Activated CD8-positive, alpha-beta T cell treated with anti-CD3 and anti-CD28 coated beads for 36 hours (primary cell): ENCODE measurements around the gene MND1. TPM values are rescaled to one million over a fixed set of nuclear protein-coding genes. Genes with fewer than 3 reads are reported as not detected.
"Not testable (repeated sequence)": the region's sequence is repeated elsewhere in the genome, so short reads cannot be mapped to it uniquely, and the experiment has no call there.

Source experiments
- ATAC-seq: fragments of 200-7000 bp; cut with Tn5 transposase; one replicate; pipeline ENCODE4 v1.10.0; 2021; ENCODE audit warnings: mild to moderate bottlenecking, moderate library complexity
- CTCF ChIA-PET: fragments of 350-600 bp; sonication (Branson Sonifier 250); formaldehyde crosslinking; loops from one replicate; lab custom pipeline; 2021; ENCODE audit warnings: antibody characterized with exemption; lab: Charles Lee
- POLR2A ChIA-PET: fragments of 350-600 bp; sonication (Branson Sonifier 250); formaldehyde crosslinking; loops from one replicate; lab custom pipeline; 2021; ENCODE audit warnings: antibody characterized with exemption; lab: Charles Lee
- DNase-seq: peaks from one replicate; pipeline ENCODE4 v3.0.0-alpha.2; 2020
- H3K27ac Mint-ChIP-seq: one replicate; pipeline ENCODE4 v1.8.0; 2021; ENCODE audit warnings: mild to moderate bottlenecking, mixed read lengths
- H3K27me3 Mint-ChIP-seq: one replicate; pipeline ENCODE4 v1.8.0; 2021; ENCODE audit warnings: mixed read lengths
- H3K36me3 Mint-ChIP-seq: one replicate; pipeline ENCODE4 v1.8.0; 2021; ENCODE audit warnings: low read depth, mixed read lengths
- H3K4me1 Mint-ChIP-seq: one replicate; pipeline ENCODE4 v1.8.0; 2021; ENCODE audit warnings: low read depth, mixed read lengths
- H3K4me3 Mint-ChIP-seq: one replicate; pipeline ENCODE4 v1.8.0; 2021; ENCODE audit warnings: mild to moderate bottlenecking, moderate library complexity, mixed read lengths
- H3K9me3 Mint-ChIP-seq: one replicate; pipeline ENCODE4 v1.8.0; 2021; ENCODE audit warnings: mixed read lengths
- CTCF ChIP-seq: fragments of 200-600 bp; IDR thresholded peaks from one replicate; pipeline ENCODE4 v1.8.0; 2022; ENCODE audit warnings: antibody characterized with exemption, mild to moderate bottlenecking
- intact Hi-C: fragments of 100-400 bp; cut with micrococcal nuclease; formaldehyde crosslinking; loops from one replicate; pipeline ENCODE4 v1.10.0; 2022
- total RNA-seq, 2 experiments: library from RNA; stranded (reverse); gene quantifications; one replicate each; pipeline ENCODE4 v1.2.3, GENCODE V29; 2021

MND1 gene
- total RNA-seq, 2 experiments from 2014 or later: 48.0 to 50.0 TPM

GRCh38 chr4:153450544-153450917 lies 106.0 kb downstream of the MND1 start:
- DNase-seq (peak; percentile 47), ATAC-seq (peak; percentile 82)
- POLR2A ChIA-PET: interaction anchor here (4.1 kb wide), 1 partner anchor 16 kb away, joined by 14 read pairs; the partner anchor contains the start of gene TMEM131L
- H3K27ac Mint-ChIP-seq: peak overlapping the region; percentile 88
- intact Hi-C loops: no loop called here
- H3K27me3 Mint-ChIP-seq: no peaks in the 10 kb centered on the region
- CTCF ChIA-PET: interaction anchor here (4.3 kb wide), 1 partner anchor 15 kb away, joined by 18 read pairs; the partner anchor contains the start of gene TMEM131L
- TF ChIP-seq CTCF: no peak
- H3K36me3 Mint-ChIP-seq: no peaks in the 10 kb centered on the region
- H3K4me1 Mint-ChIP-seq: peaks cover 14% of the 10 kb centered on the region
- H3K4me3 Mint-ChIP-seq: peak overlapping the region; percentile 37
- no peaks in the 10 kb centered on the region for H3K9me3 Mint-ChIP-seq

- intact Hi-C loops, H3K27ac Mint-ChIP-seq, H3K9me3 Mint-ChIP-seq, DNase-seq, H3K36me3 Mint-ChIP-seq, H3K27me3 Mint-ChIP-seq, ATAC-seq, H3K4me3 Mint-ChIP-seq: not testable (repeated sequence)
- ChIA-PET POLR2A (interaction anchor here (4.1 kb wide), 1 partner anchor 15 kb away, joined by 14 read pairs; the partner anchor contains the start of gene TMEM131L), CTCF (interaction anchor here (4.3 kb wide), 1 partner anchor 15 kb away, joined by 18 read pairs; the partner anchor contains the start of gene TMEM131L)
- peaks cover 14% of the 10 kb centered on the region for H3K4me1 Mint-ChIP-seq
These were observed 106.7 kb downstream of the MND1 start for GRCh38 chr4:153451145-153451544.

GRCh38 chr4:153451911-153452657 lies 107.6 kb downstream of the MND1 start:
- no peak for TF ChIP-seq CTCF
- intact Hi-C loops: no loop called here
- H3K4me3 Mint-ChIP-seq: no peak overlapping the region
- DNase-seq (no peak), ATAC-seq (no peak)
- H3K9me3 Mint-ChIP-seq: no peaks in the 10 kb centered on the region
- H3K4me1 Mint-ChIP-seq: peaks cover 14% of the 10 kb centered on the region
- H3K27me3 Mint-ChIP-seq: no peaks in the 10 kb centered on the region
- ChIA-PET CTCF (interaction anchor here (4.3 kb wide), 1 partner anchor 14 kb away, joined by 18 read pairs; the partner anchor contains the start of gene TMEM131L), POLR2A (interaction anchor here (0.8 to 4.1 kb wide), 2 partner anchors 14 to 122 kb away, joined by 3 to 14 read pairs; partner anchors contain the start of gene TMEM131L)
- H3K27ac Mint-ChIP-seq: no peak overlapping the region
- no peaks in the 10 kb centered on the region for H3K36me3 Mint-ChIP-seq

GRCh38 chr4:153452658-153453378 lies 108.3 kb downstream of the MND1 start:
- no peak for TF ChIP-seq CTCF
- peaks cover 14% of the 10 kb centered on the region for H3K4me1 Mint-ChIP-seq
- no peak overlapping the region for H3K27ac Mint-ChIP-seq
- intact Hi-C loops: no loop called here
- no peaks in the 10 kb centered on the region for H3K9me3 Mint-ChIP-seq
- no peak for DNase-seq
- H3K36me3 Mint-ChIP-seq: no peaks in the 10 kb centered on the region
- ChIA-PET POLR2A (interaction anchor here (0.8 to 4.1 kb wide), 3 partner anchors 13 to 122 kb away, joined by 3 to 14 read pairs (median 3); partner anchors contain the start of gene TMEM131L), CTCF (interaction anchor here (4.3 kb wide), 1 partner anchor 13 kb away, joined by 18 read pairs; the partner anchor contains the start of gene TMEM131L)
- H3K4me3 Mint-ChIP-seq: no peak overlapping the region
- no peak for ATAC-seq
- no peaks in the 10 kb centered on the region for H3K27me3 Mint-ChIP-seq

- POLR2A ChIA-PET: interaction anchor here (1.5 kb wide), 1 partner anchor 17 kb away, joined by 3 read pairs; no protein-coding TSS in a partner anchor
These were observed 108.9 kb downstream of the MND1 start for GRCh38 chr4:153453402-153453801.

More at GRCh38 chr4:153453402-153453801, 108.9 kb downstream of the MND1 start:
- no peak for ATAC-seq
- Mint-ChIP-seq H3K36me3 (no peaks in the 10 kb centered on the region), H3K4me3 (no peak overlapping the region), H3K9me3 (no peaks in the 10 kb centered on the region), H3K4me1 (peaks cover 14% of the 10 kb centered on the region), H3K27ac (no peak overlapping the region), H3K27me3 (no peaks in the 10 kb centered on the region)
- DNase-seq: no peak
- CTCF ChIA-PET: no interaction called here
- TF ChIP-seq CTCF: no peak
- intact Hi-C loops: no loop called here
